GM12891 (cell line): ENCODE data around the gene CHAC1.

Experiments used
- DNase-seq: peaks from one replicate; pipeline ENCODE4 v3.0.0; 2011; ENCODE audit warnings: low spot score; ENCODE audit not compliant: insufficient read length
- FAIRE-seq: peaks from 2 replicates; lab custom pipeline; 2011; peaks lifted over from hg19 to GRCh38; lab: Jason Lieb, UNC
- PAX5 ChIP-seq: IDR thresholded peaks from 2 replicates; pipeline ENCODE4 v1.6.1; 2011; ENCODE audit warnings: low read length, moderate library complexity, mild to moderate bottlenecking; ENCODE audit not compliant: insufficient read depth, severe bottlenecking
- POLR2A ChIP-seq: IDR thresholded peaks from 2 replicates; pipeline ENCODE4 v1.6.1; 2011; ENCODE audit warnings: low read depth, low read length, control low read depth
- POLR2AphosphoS5 ChIP-seq: IDR thresholded peaks from 2 replicates; pipeline ENCODE4 v1.6.1; 2011; ENCODE audit warnings: low read depth, low read length, control low read depth
- POU2F2 ChIP-seq: IDR thresholded peaks from 2 replicates; pipeline ENCODE4 v1.6.1; 2011; ENCODE audit warnings: low read depth, mild to moderate bottlenecking, control low read depth, low read length, moderate library complexity
- SPI1 ChIP-seq: IDR thresholded peaks from 2 replicates; pipeline ENCODE4 v1.6.1; 2011; ENCODE audit warnings: low read depth, low read length, control low read depth
- TAF1 ChIP-seq: IDR thresholded peaks from 2 replicates; pipeline ENCODE4 v1.6.1; 2011; ENCODE audit warnings: low read depth, low read length, control low read depth

Gene CHAC1

DNA sequence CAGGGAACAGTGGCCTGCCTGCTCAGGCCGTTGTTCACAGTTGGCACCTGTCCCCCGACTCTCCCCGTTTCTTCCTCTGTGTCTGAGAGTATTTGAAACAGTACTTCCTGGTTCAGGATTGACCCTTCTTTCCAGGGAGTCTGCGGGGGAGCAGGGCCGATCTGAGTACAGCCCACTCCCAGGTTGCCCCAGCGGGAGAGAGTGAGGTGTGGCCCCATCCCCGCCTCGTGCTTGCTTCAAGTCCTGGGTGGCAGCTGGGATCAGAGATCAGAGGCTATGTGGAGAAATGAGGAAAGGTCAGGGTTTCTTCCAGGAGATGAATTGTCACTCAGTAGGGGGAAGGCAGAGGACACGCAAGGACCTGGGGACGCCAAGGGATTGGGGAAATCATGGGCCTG, 30.7 kb upstream of the CHAC1 start:
- FAIRE-seq (no peak), DNase-seq (no peak)

GRCh38 chr15:40923551-40923950, 29.7 kb upstream of the CHAC1 start:
- no peak for FAIRE-seq
- TF ChIP-seq SPI1 (no peak), POU2F2 (no peak)
- DNase-seq: no peak

More for the DNA sequence above, 30.7 kb upstream of the CHAC1 start:
- TF ChIP-seq POU2F2: no peak
- no peak for TF ChIP-seq SPI1
- TF ChIP-seq POLR2A: no peak
- TF ChIP-seq POLR2AphosphoS5: no peak
- TF ChIP-seq TAF1: no peak
- no peak for TF ChIP-seq PAX5

DNA sequence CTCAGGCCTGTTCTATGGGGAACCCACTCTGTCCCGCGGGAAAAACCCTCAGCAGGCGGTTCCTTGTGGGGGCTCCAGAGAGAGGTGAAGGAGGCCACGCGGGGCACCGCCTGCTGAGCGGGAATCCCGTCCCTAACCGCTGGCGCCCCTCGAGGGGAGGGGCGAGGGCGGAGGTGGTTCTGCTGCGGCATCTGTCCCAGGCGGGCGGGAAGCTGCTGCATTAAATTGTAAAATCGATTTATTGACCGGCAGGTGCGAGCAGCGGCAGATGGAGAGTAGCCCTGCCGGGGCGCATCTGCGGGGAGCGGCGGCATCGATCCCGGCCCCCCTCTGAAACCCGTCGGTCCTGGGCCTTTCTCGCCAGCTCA, 27.8 kb upstream of the CHAC1 start:
- FAIRE-seq: no peak
- DNase-seq: no peak
- TF ChIP-seq POLR2A: no peak
- no peak for TF ChIP-seq POU2F2
- TF ChIP-seq SPI1: no peak
- TF ChIP-seq PAX5: no peak
- TF ChIP-seq POLR2AphosphoS5: no peak
- no peak for TF ChIP-seq TAF1

DNA sequence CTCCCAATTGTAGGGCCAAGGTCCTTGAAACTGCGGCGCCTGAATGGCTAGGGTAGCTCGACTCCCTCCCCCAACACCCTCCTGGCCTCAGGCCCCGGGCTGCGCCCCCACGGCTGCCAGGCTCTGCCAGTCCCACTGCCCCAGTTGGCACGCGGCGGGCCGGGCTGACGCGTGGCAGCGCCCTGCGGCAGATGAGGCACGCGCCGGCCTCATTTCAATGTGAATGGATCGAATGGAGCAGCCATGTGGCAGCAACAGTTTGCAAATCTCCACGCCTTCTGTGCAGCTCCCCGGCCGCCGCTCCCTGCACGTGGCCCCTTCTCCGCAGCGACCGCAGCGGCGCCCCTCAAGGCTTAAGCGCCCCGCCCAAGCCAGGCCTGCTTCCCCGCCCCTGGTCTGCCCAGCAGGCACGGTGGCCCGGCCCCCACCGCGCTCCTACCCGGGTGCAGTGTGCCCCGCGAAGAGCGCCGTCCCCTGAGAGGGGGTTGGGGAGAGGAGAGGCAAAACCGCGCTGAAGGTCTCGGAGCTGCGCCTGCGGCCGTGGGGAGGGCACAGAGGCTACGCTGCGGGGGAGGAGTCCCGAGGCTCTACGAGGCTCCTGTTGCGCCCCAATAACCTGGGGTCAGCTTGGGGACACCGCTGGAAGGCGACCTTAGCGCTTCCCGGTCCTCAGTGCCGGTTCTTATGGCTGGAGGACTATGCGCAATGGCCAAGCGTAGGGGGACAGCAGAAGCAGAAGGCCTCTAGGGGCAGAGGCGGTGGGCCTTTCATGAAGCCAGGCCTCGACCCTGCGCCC, 27.2 kb upstream of the CHAC1 start:
- no peak for TF ChIP-seq PAX5
- no peak for TF ChIP-seq TAF1
- TF ChIP-seq POLR2A: no peak
- no peak for TF ChIP-seq POU2F2
- TF ChIP-seq SPI1: no peak
- TF ChIP-seq POLR2AphosphoS5: no peak
- FAIRE-seq (peak; percentile 60), DNase-seq (no peak)

- DNase-seq (no peak), FAIRE-seq (no peak)
- TF ChIP-seq SPI1: no peak
- no peak for TF ChIP-seq PAX5
- no peak for TF ChIP-seq POLR2A
- TF ChIP-seq POLR2AphosphoS5: no peak
- no peak for TF ChIP-seq TAF1
- no peak for TF ChIP-seq POU2F2
These were observed 26.4 kb upstream of the CHAC1 start for GRCh38 chr15:40926659-40927494.

DNA sequence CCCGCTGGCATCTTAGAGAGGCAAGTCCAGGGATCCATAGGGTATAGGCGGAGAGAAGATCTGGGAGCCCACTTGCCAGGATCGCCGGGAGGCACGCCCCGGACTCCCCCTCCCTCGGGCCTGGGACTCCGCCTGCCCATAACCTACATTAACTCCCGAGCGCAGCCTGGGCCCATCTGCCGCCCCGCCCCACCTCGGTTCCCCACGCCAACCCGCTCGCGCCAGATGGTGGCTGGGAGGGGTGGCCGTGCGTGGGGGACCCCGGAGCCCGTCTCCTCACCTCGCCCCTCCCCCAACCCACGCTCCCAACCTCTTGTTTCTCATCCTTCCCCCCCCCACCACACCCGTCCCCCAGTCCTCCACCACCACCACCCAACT, 25.8 kb upstream of the CHAC1 start:
- no peak for DNase-seq
- no peak for FAIRE-seq
- no peak for TF ChIP-seq POU2F2
- TF ChIP-seq PAX5: no peak
- TF ChIP-seq POLR2A: no peak
- TF ChIP-seq SPI1: no peak
- TF ChIP-seq POLR2AphosphoS5: no peak
- TF ChIP-seq TAF1: no peak

GRCh38 chr15:40927873-40928806, 25.1 kb upstream of the CHAC1 start:
- no peak for TF ChIP-seq POLR2AphosphoS5
- no peak for TF ChIP-seq POU2F2
- TF ChIP-seq SPI1: no peak
- TF ChIP-seq POLR2A: no peak
- TF ChIP-seq PAX5: no peak
- TF ChIP-seq TAF1: no peak
- no peak for DNase-seq
- FAIRE-seq: no peak

DNA sequence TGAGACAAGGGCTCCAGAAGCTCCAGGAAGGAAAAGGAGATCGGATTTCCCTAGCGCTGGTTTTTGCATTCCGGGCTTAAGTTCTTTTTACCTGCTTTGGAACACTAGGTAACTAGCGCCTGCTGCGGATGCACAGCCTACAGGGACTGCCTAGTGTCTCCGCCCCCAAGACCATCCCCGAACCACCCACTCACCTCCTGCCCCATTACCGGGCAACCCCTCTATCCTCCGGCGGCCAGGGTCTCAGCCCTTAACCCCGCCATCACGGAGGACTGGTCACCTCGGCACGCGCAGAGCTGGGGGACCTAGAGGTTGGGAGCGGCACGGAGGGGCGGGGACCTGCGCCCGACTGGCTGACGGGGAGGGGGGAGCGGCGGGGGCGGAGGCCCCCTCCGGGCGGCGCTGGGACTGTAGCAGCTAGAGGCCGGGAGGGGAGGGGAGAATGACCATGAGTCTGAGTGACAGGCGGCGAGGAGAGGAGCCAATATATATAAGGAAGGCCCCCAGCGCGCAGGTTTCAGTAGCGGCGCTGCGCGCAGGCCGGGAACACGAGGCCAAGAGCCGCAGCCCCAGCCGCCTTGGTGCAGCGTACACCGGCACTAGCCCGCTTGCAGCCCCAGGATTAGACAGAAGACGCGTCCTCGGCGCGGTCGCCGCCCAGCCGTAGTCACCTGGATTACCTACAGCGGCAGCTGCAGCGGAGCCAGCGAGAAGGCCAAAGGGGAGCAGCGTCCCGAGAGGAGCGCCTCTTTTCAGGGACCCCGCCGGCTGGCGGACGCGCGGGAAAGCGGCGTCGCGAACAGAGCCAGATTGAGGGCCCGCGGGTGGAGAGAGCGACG, 24.2 kb upstream of the CHAC1 start, which contains the start of gene DLL4:
Gene DLL4, plus strand, starts transcription at position 520 of the 839 bp plus-strand sequence. CDS start 329 bp downstream, outside the sequence.
- no peak for DNase-seq
- peak; percentile 66 for FAIRE-seq
- TF ChIP-seq SPI1 (no peak), POU2F2 (no peak), POLR2A (no peak), TAF1 (no peak), PAX5 (no peak), POLR2AphosphoS5 (no peak)
